ENCODE results near the gene SLC13A2. TPM values are rescaled to one million over a fixed set of nuclear protein-coding genes. Genes with fewer than 3 reads are reported as not detected.
"Not testable (repeated sequence)": the region's sequence is repeated elsewhere in the genome, so short reads cannot be mapped to it uniquely, and the experiment has no call there.

The SLC13A2 gene
- total and polyA plus RNA-seq, 4 experiments from 2014 or later = not detected

GRCh38 chr17:28466001-28466400 lies 7.4 kb upstream of the SLC13A2 start:
- Mint-ChIP-seq H3K27me3 (peaks cover 0 to 16% of the 10 kb centered on the region in 2 donors), H3K4me1 (peaks cover 0 to 10% (median 6%) of the 10 kb centered on the region in 4 donors), H3K9me3 (no peaks in the 10 kb centered on the region), H3K27ac (no peak overlapping the region), H3K4me3 (no peak overlapping the region), H3K36me3 (no peaks in the 10 kb centered on the region)
- H3K4me3 ChIP-seq (ENCODE audit: low read length in 2 of 2) = no peak overlapping the region
- H3K36me3 ChIP-seq (ENCODE audit: insufficient read depth, low read length) = no peaks in the 10 kb centered on the region
- ChIA-PET CTCF (ENCODE audit: partially characterized antibody) (no interaction called here), POLR2A (ENCODE audit: partially characterized antibody) (no interaction called here)
- no peaks in the 10 kb centered on the region for H3K9me3 ChIP-seq (ENCODE audit: control insufficient read depth in 1 of 2, low read length in 2 of 2)
- no peaks in the 10 kb centered on the region for H3K4me1 ChIP-seq (ENCODE audit: insufficient read depth, low read length)
- intact Hi-C loops (cut with micrococcal nuclease) = no loop called here
- H3K27me3 ChIP-seq (ENCODE audit: insufficient read depth, low read length) = no peaks in the 10 kb centered on the region
- no peak overlapping the region for H3K27ac ChIP-seq (ENCODE audit: low read depth, low read length)
- DNase-seq = no peak

- H3K4me1 Mint-ChIP-seq = peaks cover 0 to 10% (median 6%) of the 10 kb centered on the region in 4 donors
- Histone ChIP-seq H3K9me3 (ENCODE audit: control insufficient read depth in 1 of 2, low read length in 2 of 2) (no peaks in the 10 kb centered on the region), H3K4me3 (ENCODE audit: low read length in 2 of 2) (no peak overlapping the region), H3K27me3 (ENCODE audit: insufficient read depth, low read length) (no peaks in the 10 kb centered on the region), H3K4me1 (ENCODE audit: insufficient read depth, low read length) (no peaks in the 10 kb centered on the region), H3K27ac (ENCODE audit: low read depth, low read length) (no peak overlapping the region), H3K36me3 (ENCODE audit: insufficient read depth, low read length) (no peaks in the 10 kb centered on the region)
- no peak for DNase-seq
- H3K4me3 Mint-ChIP-seq = no peak overlapping the region
- H3K27me3 Mint-ChIP-seq = peaks cover 0 to 16% of the 10 kb centered on the region in 2 donors
- no peaks in the 10 kb centered on the region for H3K9me3 Mint-ChIP-seq
- ChIA-PET CTCF (ENCODE audit: partially characterized antibody) (no interaction called here), POLR2A (ENCODE audit: partially characterized antibody) (no interaction called here)
- H3K36me3 Mint-ChIP-seq = no peaks in the 10 kb centered on the region
- no peak overlapping the region for H3K27ac Mint-ChIP-seq
- intact Hi-C loops (cut with micrococcal nuclease) = no loop called here
Observed at GRCh38 chr17:28466521-28467048, 6.9 kb upstream of the SLC13A2 start.

- Histone ChIP-seq H3K4me3 (ENCODE audit: low read length in 2 of 2) (no peak overlapping the region), H3K36me3 (ENCODE audit: insufficient read depth, low read length) (no peaks in the 10 kb centered on the region), H3K4me1 (ENCODE audit: insufficient read depth, low read length) (no peaks in the 10 kb centered on the region), H3K27ac (ENCODE audit: low read depth, low read length) (no peak overlapping the region), H3K9me3 (ENCODE audit: control insufficient read depth in 1 of 2, low read length in 2 of 2) (no peaks in the 10 kb centered on the region), H3K27me3 (ENCODE audit: insufficient read depth, low read length) (no peaks in the 10 kb centered on the region)
- ChIA-PET POLR2A (ENCODE audit: partially characterized antibody) (no interaction called here), CTCF (ENCODE audit: partially characterized antibody) (no interaction called here)
- Mint-ChIP-seq H3K27ac (no peak overlapping the region), H3K4me1 (peaks cover 0 to 10% (median 6%) of the 10 kb centered on the region in 4 donors), H3K36me3 (no peaks in the 10 kb centered on the region), H3K4me3 (no peak overlapping the region), H3K27me3 (peaks cover 0 to 16% of the 10 kb centered on the region in 2 donors), H3K9me3 (no peaks in the 10 kb centered on the region)
- DNase-seq = no peak
- intact Hi-C loops (cut with micrococcal nuclease) = no loop called here
Observed at GRCh38 chr17:28467456-28468025, 5.9 kb upstream of the SLC13A2 start.

GRCh38 chr17:28468033-28468735 lies 5.3 kb upstream of the SLC13A2 start:
- CTCF ChIA-PET (ENCODE audit: partially characterized antibody) = not testable (repeated sequence)
- peaks cover 0 to 13% of the 10 kb centered on the region in 2 donors for H3K27me3 Mint-ChIP-seq

GRCh38 chr17:28468781-28469180 lies 4.7 kb upstream of the SLC13A2 start:
- no peak overlapping the region for H3K4me3 Mint-ChIP-seq
- POLR2A ChIA-PET (ENCODE audit: partially characterized antibody) = no interaction called here
- H3K9me3 ChIP-seq (ENCODE audit: control insufficient read depth in 1 of 2, low read length in 2 of 2) = no peaks in the 10 kb centered on the region
- DNase-seq = no peak
- H3K27ac Mint-ChIP-seq = peak overlapping the region in 1 of 7 donors; percentile 30
- peaks cover 0 to 9% of the 10 kb centered on the region in 2 donors for H3K27me3 Mint-ChIP-seq
- CTCF ChIA-PET (ENCODE audit: partially characterized antibody) = no interaction called here
- no peaks in the 10 kb centered on the region for H3K4me1 ChIP-seq (ENCODE audit: insufficient read depth, low read length)
- no peaks in the 10 kb centered on the region for H3K36me3 Mint-ChIP-seq
- H3K36me3 ChIP-seq (ENCODE audit: insufficient read depth, low read length) = no peaks in the 10 kb centered on the region
- no peak overlapping the region for H3K27ac ChIP-seq (ENCODE audit: low read depth, low read length)
- peaks cover 0 to 10% (median 6%) of the 10 kb centered on the region in 4 donors for H3K4me1 Mint-ChIP-seq
- H3K27me3 ChIP-seq (ENCODE audit: insufficient read depth, low read length) = no peaks in the 10 kb centered on the region
- no peak overlapping the region for H3K4me3 ChIP-seq (ENCODE audit: low read length in 2 of 2)
- intact Hi-C loops (cut with micrococcal nuclease) = no loop called here
- H3K9me3 Mint-ChIP-seq = no peaks in the 10 kb centered on the region

More at GRCh38 chr17:28468033-28468735, 5.3 kb upstream of the SLC13A2 start:
- H3K9me3 Mint-ChIP-seq; H3K27ac ChIP-seq (ENCODE audit: low read depth, low read length); H3K4me1 ChIP-seq (ENCODE audit: insufficient read depth, low read length); DNase-seq; H3K27me3 ChIP-seq (ENCODE audit: insufficient read depth, low read length); H3K27ac Mint-ChIP-seq; H3K36me3 ChIP-seq (ENCODE audit: insufficient read depth, low read length); H3K9me3 ChIP-seq (ENCODE audit: control insufficient read depth in 1 of 2, low read length in 2 of 2); H3K4me3 Mint-ChIP-seq; POLR2A ChIA-PET (ENCODE audit: partially characterized antibody); H3K4me3 ChIP-seq (ENCODE audit: low read length in 2 of 2); H3K36me3 Mint-ChIP-seq; intact Hi-C loops (cut with micrococcal nuclease): not testable (repeated sequence)
- peaks cover 0 to 10% (median 6%) of the 10 kb centered on the region in 4 donors for H3K4me1 Mint-ChIP-seq

- Histone ChIP-seq H3K27ac (ENCODE audit: low read depth, low read length) (no peak overlapping the region), H3K36me3 (ENCODE audit: insufficient read depth, low read length) (no peaks in the 10 kb centered on the region), H3K4me3 (ENCODE audit: low read length in 2 of 2) (no peak overlapping the region), H3K4me1 (ENCODE audit: insufficient read depth, low read length) (no peaks in the 10 kb centered on the region), H3K27me3 (ENCODE audit: insufficient read depth, low read length) (no peaks in the 10 kb centered on the region), H3K9me3 (ENCODE audit: control insufficient read depth in 1 of 2, low read length in 2 of 2) (no peaks in the 10 kb centered on the region)
- DNase-seq = no peak
- no peaks in the 10 kb centered on the region for H3K36me3 Mint-ChIP-seq
- H3K27ac Mint-ChIP-seq = no peak overlapping the region
- H3K27me3 Mint-ChIP-seq = peaks cover 0 to 7% of the 10 kb centered on the region in 2 donors
- peak overlapping the region in 1 of 8 donors; percentile 9 for H3K4me3 Mint-ChIP-seq
- peaks cover 0 to 10% (median 7%) of the 10 kb centered on the region in 4 donors for H3K4me1 Mint-ChIP-seq
- H3K9me3 Mint-ChIP-seq = peaks cover 0 to 2% (median 0%) of the 10 kb centered on the region in 8 donors
- POLR2A ChIA-PET (ENCODE audit: partially characterized antibody) = no interaction called here
- CTCF ChIA-PET (ENCODE audit: partially characterized antibody) = no interaction called here
- intact Hi-C loops (cut with micrococcal nuclease) = no loop called here
Observed at GRCh38 chr17:28469376-28469775, 4.1 kb upstream of the SLC13A2 start.

- Mint-ChIP-seq H3K27me3 (peaks cover 0 to 4% of the 10 kb centered on the region in 2 donors), H3K4me1 (peaks cover 3 to 13% (median 10%) of the 10 kb centered on the region in 4 donors), H3K27ac (no peak overlapping the region), H3K9me3 (peaks cover 0 to 2% (median 0%) of the 10 kb centered on the region in 8 donors), H3K36me3 (no peaks in the 10 kb centered on the region), H3K4me3 (no peak overlapping the region)
- POLR2A ChIA-PET (ENCODE audit: partially characterized antibody) = no interaction called here
- Histone ChIP-seq H3K4me1 (ENCODE audit: insufficient read depth, low read length) (peaks cover 2% of the 10 kb centered on the region), H3K36me3 (ENCODE audit: insufficient read depth, low read length) (no peaks in the 10 kb centered on the region), H3K9me3 (ENCODE audit: control insufficient read depth in 1 of 2, low read length in 2 of 2) (no peaks in the 10 kb centered on the region), H3K27ac (ENCODE audit: low read depth, low read length) (no peak overlapping the region), H3K27me3 (ENCODE audit: insufficient read depth, low read length) (no peaks in the 10 kb centered on the region), H3K4me3 (ENCODE audit: low read length in 2 of 2) (no peak overlapping the region)
- no peak for DNase-seq
- intact Hi-C loops (cut with micrococcal nuclease) = no loop called here
- CTCF ChIA-PET (ENCODE audit: partially characterized antibody) = no interaction called here
Observed at GRCh38 chr17:28470266-28470913, 3.1 kb upstream of the SLC13A2 start.
